Upper lobe of right lung (tissue), 1 donor: ENCODE data around the gene S1PR5. TPM values are rescaled to one million over a fixed set of nuclear protein-coding genes. Genes with fewer than 3 reads are reported as not detected.

Experiments
- ATAC-seq: fragments of 200-7000 bp; cut with Tn5 transposase; one replicate; pipeline ENCODE4 v1.9.1; 2020; ENCODE audit warnings: mild to moderate bottlenecking, moderate library complexity
- DNase-seq: peaks from one replicate; pipeline ENCODE4 v3.0.0-alpha.2; 2020
- H3K27ac ChIP-seq: fragments of 200-600 bp; one replicate; pipeline ENCODE4 v1.8.0; 2022
- H3K27me3 ChIP-seq: fragments of 200-600 bp; one replicate; pipeline ENCODE4 v1.8.0; 2022; ENCODE audit warnings: mild to moderate bottlenecking
- H3K36me3 ChIP-seq: fragments of 200-600 bp; one replicate; pipeline ENCODE4 v1.8.0; 2022
- H3K4me1 ChIP-seq: fragments of 200-600 bp; one replicate; pipeline ENCODE4 v1.8.0; 2022
- H3K4me3 ChIP-seq: fragments of 200-600 bp; one replicate; pipeline ENCODE4 v1.8.0; 2022; ENCODE audit warnings: mild to moderate bottlenecking
- H3K9me3 ChIP-seq: fragments of 200-600 bp; one replicate; pipeline ENCODE4 v1.8.0; 2022
- intact Hi-C: fragments of 100-400 bp; cut with DNase I; formaldehyde crosslinking; loops from one replicate; pipeline ENCODE4 v1.11.0; 2022
- total RNA-seq: library from RNA; stranded (reverse); fragmentation: NEBNext Ultra II Directional; extraction: Animal tissue kit (Norgen Biotek cat#: 25700); gene quantifications from one replicate; pipeline ENCODE4 v1.2.1, GENCODE V29; 2021
- TF ChIP-seq, protein P1 (sequence below): fragments of 200-600 bp; IDR thresholded peaks from one replicate; pipeline ENCODE4 v1.8.0; 2022; ENCODE audit warnings: antibody characterized with exemption
- donor health status: DM: no; HTN: yes; CAD: no; lungs with severe emphysema.

The S1PR5 gene
- total RNA-seq, 1 donor from 2014 or later = 2.1 TPM

DNA sequence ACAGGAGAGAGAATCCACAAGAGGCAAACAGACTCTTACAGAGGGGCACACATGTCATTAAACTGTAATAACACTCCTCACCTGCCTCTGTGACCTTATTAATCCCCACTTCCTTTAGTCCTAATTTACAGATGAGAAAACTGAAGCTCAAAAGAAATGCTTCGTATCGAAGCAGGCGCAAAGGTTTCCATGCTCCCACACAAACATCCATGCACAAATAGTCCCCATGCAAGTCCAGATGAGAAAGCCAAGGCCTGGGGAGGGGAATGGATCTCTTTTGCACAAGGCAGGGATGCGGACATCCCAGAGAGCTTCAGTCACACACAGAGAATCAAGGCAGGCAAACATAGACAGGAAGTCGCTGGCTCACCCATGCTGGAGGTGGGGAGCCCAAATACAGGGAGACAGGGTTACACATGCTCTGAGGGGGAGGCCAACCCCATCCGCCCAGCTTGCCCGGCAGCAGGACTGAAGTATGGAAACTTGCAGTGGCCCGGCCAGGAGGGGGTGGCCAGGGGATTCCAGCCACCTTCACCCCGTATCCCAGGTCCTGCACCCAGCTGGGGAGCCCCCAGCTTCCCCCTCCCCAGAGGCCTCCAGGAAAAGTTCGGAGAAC, 468 bp downstream of the S1PR5 start:
- intact Hi-C loops = no loop called here
- no peaks in the 10 kb centered on the region for H3K9me3 ChIP-seq
- peak overlapping the region; percentile 38 for H3K4me3 ChIP-seq
- ATAC-seq (no peak), DNase-seq (no peak)
- no peaks in the 10 kb centered on the region for H3K36me3 ChIP-seq
- peaks cover 75% of the 10 kb centered on the region for H3K27me3 ChIP-seq
- H3K4me1 ChIP-seq = peaks cover 20% of the 10 kb centered on the region
- TF ChIP-seq, protein P1, sequence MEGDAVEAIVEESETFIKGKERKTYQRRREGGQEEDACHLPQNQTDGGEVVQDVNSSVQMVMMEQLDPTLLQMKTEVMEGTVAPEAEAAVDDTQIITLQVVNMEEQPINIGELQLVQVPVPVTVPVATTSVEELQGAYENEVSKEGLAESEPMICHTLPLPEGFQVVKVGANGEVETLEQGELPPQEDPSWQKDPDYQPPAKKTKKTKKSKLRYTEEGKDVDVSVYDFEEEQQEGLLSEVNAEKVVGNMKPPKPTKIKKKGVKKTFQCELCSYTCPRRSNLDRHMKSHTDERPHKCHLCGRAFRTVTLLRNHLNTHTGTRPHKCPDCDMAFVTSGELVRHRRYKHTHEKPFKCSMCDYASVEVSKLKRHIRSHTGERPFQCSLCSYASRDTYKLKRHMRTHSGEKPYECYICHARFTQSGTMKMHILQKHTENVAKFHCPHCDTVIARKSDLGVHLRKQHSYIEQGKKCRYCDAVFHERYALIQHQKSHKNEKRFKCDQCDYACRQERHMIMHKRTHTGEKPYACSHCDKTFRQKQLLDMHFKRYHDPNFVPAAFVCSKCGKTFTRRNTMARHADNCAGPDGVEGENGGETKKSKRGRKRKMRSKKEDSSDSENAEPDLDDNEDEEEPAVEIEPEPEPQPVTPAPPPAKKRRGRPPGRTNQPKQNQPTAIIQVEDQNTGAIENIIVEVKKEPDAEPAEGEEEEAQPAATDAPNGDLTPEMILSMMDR = no peak
- no peak overlapping the region for H3K27ac ChIP-seq

DNA sequence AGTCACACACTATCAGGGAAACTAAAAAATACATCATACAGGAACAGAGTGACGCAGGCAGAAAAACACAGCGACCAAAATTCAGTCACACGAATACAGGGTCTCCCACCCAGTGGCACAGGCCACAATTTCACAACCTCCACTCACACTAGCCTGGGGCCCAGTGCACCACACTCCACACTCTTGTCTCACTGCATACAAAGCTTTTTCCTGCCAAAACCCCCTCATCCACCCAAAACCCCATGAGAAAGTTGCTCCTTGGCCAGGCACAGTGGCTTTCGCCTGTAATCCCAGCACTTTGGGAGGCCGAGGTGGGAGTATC, 1.2 kb downstream of the S1PR5 start:
- DNase-seq (no peak), ATAC-seq (peak; percentile 9)
- H3K4me1 ChIP-seq = peaks cover 20% of the 10 kb centered on the region
- no peaks in the 10 kb centered on the region for H3K9me3 ChIP-seq
- TF ChIP-seq, protein P1 = no peak
- H3K27ac ChIP-seq = no peak overlapping the region
- no peak overlapping the region for H3K4me3 ChIP-seq
- H3K27me3 ChIP-seq = peaks cover 75% of the 10 kb centered on the region
- intact Hi-C loops = no loop called here
- H3K36me3 ChIP-seq = no peaks in the 10 kb centered on the region

DNA sequence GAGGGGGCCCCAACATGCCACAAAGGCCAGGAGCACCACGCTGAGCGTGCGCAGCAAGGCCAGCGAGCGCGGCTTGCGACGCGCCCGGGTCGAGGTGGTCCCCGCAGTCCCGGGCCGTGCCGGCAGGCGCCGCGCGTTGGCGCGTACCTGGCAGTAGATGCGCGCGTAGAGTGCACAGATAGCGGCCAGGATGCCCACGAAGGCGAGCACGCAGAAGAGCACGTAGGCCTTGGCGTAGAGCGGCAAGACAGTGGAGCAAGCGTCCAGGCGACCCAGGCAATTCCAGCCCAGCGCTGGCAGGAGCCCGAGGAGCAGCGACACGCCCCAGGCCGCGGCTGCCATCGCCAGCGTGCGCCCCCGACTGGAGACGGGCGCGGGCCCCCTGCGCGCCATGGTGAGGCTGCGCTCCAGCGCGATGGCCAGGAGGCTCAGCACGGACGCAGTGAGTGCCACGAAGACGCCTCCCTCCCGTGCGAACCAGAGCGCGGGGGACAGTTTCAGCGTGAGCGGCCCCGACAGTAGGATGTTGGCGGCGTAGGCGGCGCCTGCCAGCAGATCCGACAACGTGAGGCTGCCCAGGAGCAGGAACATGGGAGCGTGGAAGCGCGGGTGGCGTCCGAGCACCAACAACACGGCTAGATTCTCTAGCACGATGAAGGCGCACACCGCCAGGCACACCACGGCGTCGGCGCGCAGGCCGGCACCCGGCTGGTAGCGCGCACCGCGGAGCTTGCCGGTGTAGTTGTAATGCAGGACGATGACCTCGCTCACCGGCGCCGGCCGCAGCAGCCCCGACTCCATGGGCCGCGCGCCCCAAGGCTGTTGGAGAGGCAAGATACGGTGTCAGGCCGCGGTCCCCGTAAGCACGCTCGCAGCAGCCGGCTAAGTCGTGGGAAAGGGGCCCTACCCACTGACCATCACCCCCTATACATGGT, 2.8 kb downstream of the S1PR5 start:
- Histone ChIP-seq H3K4me3 (no peak overlapping the region), H3K9me3 (no peaks in the 10 kb centered on the region)
- DNase-seq = no peak

DNA sequence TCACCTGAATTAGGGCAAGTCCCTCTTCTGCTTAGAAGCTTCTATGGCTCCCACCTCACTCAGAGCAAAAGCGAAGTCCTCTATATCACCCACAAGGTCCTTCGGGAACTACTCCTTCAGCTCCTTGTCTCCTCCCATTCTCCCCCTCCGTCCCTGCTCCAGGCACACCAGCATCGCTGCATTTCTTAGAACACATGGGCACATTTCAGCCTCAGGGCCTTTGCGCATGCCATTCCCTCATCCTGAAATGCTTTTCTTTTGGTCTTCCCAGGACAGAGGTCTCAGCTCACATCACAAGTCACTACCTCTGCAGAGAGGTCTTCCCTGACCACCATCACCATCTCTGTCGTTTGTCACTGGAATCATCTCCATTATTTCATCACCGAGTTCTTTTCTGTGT, 4.0 kb downstream of the S1PR5 start:
- TF ChIP-seq, protein P1 = no peak
- ATAC-seq = no peak
- H3K4me1 ChIP-seq = peaks cover 17% of the 10 kb centered on the region
- H3K4me3 ChIP-seq = no peak overlapping the region
- H3K27ac ChIP-seq = no peak overlapping the region
- H3K36me3 ChIP-seq = no peaks in the 10 kb centered on the region
- peaks cover 55% of the 10 kb centered on the region for H3K27me3 ChIP-seq
- DNase-seq = no peak
- intact Hi-C loops = no loop called here
- H3K9me3 ChIP-seq = no peaks in the 10 kb centered on the region

More for the DNA sequence above, 2.8 kb downstream of the S1PR5 start:
- no peak for ATAC-seq
- TF ChIP-seq, protein P1 = no peak
- no peaks in the 10 kb centered on the region for H3K36me3 ChIP-seq
- H3K27me3 ChIP-seq = peaks cover 67% of the 10 kb centered on the region
- intact Hi-C loops = no loop called here
- H3K4me1 ChIP-seq = peaks cover 24% of the 10 kb centered on the region
- no peak overlapping the region for H3K27ac ChIP-seq

DNA sequence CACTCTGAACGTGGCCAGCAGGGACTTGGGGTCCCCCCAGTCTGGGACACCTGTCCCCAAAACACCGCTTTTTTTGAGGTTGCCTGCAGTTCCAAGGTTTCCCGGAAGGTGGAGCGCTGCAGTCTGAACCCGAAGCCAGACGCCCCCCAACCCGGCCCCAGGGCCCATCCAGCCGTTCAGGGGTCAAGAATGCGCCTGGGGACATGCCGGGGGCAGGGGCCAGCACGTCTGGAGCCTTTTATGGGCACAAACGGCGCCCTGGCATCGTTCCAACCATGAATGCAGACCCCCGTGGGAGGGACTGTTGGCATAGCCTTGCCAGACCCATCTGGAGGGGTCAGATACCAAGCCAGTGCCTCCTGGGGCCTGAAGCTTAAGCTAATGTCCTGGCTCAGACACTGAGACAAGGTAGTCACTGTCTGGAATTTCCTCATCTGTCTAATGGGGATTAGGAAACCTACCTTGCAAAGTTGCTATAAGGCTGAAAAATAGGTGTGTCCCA, 6.9 kb downstream of the S1PR5 start:
- ATAC-seq = peak; percentile 20
- Histone ChIP-seq H3K4me1 (peaks cover 9% of the 10 kb centered on the region), H3K27ac (no peak overlapping the region), H3K9me3 (no peaks in the 10 kb centered on the region), H3K36me3 (no peaks in the 10 kb centered on the region), H3K4me3 (no peak overlapping the region), H3K27me3 (peaks cover 27% of the 10 kb centered on the region)
- no peak for DNase-seq
- intact Hi-C loops = no loop called here
- TF ChIP-seq, protein P1 = peak; percentile 71
